Measurements from ENCODE around the gene ATL3.
A peak's percentile ranks its signal among the peaks of the same experiment; 100 is the strongest.
"Not testable (repeated sequence)": the region's sequence is repeated elsewhere in the genome, so short reads cannot be mapped to it uniquely, and the experiment has no call there.

The ATL3 gene

DNA sequence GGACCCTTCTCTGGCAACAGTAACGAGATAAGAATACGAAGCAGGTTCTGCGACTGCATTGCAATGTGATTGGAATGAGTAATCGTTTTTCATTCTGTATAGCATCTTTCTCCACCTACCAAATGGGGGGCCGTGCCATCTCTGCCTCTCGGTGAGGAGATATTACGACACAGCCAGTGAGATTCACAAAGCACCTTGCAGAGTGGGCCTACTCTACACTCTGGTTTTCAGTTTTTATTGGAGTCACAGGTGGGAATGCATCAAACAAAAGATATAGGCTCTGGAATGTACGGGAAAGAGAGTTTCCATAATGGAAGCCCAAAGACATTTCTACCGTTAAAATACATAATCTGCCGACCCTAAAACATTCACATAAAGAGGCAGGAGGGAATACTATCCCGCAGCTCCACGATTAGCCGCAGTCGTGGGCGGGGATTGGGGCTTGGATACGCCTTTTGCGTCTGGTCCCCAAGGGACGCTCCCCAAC, 9.7 kb upstream of the ATL3 start:
- no peak for DNase-seq

DNA sequence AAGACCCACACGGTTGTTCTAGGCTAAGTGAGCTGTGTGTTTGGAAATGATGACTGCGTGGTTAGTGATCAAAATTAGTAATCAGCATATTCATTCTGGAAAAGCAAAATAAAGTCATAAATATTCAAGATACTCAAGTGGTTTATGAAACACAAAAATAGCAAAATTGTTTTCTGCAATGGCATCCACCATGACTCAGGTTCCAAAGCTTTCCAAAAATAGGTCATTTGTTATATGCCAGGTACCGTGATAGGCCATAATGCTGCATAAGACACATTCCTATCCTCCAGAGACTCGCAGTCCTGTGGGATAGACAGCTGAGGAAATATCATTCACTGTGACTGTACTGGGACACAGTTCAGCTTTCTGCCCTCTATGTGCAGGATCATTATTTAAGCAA, 2.4 kb upstream of the ATL3 start:
- DNase-seq = no peak

GRCh38 chr11:63672936-63673539, 1.9 kb upstream of the ATL3 start:
- no peak for DNase-seq

DNA sequence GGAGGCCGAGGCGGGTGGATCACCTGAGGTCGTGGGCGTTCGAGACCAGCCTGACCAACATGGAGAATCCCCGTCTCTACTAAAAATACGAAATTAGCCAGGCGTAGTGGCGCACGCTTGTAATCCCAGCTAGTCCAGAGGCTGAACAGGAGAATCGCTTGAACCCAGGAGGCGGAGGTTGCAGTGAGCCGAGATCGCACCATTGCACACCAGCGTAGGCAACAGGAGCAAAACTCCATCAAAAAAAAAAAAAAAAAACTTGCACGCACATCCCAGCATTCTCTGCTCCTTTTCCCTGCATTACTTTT, 934 bp upstream of the ATL3 start:
- DNase-seq = no peak

- no peak for DNase-seq
Observed at GRCh38 chr11:63670433-63671321, 499 bp downstream of the ATL3 start.

- DNase-seq = no peak
Observed at GRCh38 chr11:63670096-63670432, 1.1 kb downstream of the ATL3 start.

- DNase-seq = no peak
Observed at GRCh38 chr11:63667995-63668795, 3.0 kb downstream of the ATL3 start.

- no peak for DNase-seq
Observed at GRCh38 chr11:63666874-63667273, 4.3 kb downstream of the ATL3 start.

- no peak for DNase-seq
Observed at GRCh38 chr11:63663809-63664208, 7.4 kb downstream of the ATL3 start.

GRCh38 chr11:63660972-63661371, 10.2 kb downstream of the ATL3 start:
- no peak for DNase-seq

DNA sequence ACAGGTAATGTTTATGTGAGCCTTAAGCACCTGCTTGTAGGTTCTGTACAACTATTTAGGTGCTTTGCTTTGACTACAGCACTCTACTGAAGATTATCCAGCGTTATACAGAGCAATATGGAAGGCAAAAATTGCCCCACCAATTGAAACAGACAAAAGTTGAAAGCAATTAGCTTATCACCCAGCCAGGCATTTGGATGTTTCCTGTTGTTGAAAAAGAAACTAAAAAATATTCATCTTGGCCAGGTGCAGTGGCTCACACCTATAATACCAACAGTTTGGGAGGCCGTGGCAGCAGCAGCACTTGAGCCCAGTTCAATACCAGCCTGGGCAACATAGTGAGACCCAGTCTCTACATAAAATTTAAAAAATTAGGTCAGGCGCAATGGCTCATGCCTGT, 18.5 kb downstream of the ATL3 start:
- DNase-seq = no peak

GRCh38 chr11:63643205-63643604, 28.0 kb downstream of the ATL3 start:
- no peak for DNase-seq

- no peak for DNase-seq
Observed at GRCh38 chr11:63641727-63642126, 29.4 kb downstream of the ATL3 start.

DNA sequence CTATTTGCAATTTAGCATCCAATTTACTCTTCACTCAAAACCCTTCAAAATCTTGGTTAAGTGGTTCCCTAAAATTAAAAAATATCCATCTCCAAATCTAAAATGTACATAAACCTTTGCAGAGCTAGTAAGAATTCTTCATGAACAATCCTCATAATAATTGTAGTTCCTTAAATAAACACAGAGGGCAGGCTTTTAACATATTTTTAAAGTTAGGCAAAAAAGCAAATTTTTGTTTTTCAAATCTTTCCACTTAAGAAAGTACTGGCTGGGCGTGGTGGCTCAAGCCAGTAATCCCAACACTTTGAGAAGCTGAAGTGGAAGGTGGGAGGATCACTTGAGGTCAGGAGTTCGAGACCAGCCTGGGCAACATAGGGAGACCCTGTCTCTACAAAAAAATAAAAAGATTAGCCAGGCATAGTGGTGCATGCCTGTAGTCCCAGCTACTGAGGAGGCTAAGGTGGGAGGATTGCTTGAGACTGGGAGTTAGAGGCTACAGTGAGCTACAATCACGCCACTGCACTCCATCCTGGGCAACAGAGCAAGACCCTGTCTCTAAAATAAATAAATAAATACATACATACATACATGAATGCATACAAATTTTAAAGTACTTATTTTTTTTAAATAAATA, 31.9 kb downstream of the ATL3 start:
- no peak for DNase-seq

DNA sequence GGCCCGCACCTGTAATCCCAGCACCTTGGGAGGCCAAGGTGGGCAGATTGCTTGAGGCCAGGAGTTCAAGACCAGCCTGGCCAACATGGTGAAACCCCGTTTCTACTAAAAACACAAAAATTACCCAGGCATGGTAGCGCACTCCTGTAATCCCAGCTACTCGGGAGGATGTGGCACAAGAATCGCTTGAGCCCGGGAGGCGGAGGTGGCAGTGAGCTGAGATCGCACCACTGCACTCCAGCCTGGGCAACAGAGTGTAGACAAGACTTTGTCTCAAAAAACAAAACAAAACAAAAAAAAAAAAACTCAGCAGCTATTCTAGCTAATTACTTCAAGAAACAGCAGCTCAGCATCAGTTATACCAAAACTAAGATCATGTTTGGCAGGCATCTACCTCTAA, 32.7 kb downstream of the ATL3 start:
- DNase-seq = not testable (repeated sequence)

GRCh38 chr11:63635762-63636465, 35.3 kb downstream of the ATL3 start:
- peak; percentile 62 for DNase-seq

DNA sequence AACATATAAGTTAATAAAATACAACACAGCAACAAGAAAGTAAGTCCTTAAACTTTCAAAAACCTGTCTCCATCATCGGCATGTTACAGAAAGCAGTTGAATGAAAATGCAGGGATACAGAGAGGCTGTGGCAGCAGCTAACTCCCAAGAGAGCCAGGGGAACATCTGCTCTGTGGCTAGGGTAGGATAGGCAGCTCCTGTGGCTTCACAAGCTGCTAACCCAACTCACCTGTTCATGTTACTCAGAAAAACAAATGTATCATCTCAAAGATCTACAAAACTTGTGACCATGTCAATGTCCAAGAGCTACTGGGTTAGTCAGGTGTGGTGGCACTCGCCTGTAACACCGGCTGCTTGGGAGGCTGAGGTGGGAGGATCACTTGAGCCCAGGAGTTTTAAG, 41.8 kb downstream of the ATL3 start:
- no peak for DNase-seq

- DNase-seq = no peak
Observed at GRCh38 chr11:63623513-63624140, 47.5 kb downstream of the ATL3 start.

DNA sequence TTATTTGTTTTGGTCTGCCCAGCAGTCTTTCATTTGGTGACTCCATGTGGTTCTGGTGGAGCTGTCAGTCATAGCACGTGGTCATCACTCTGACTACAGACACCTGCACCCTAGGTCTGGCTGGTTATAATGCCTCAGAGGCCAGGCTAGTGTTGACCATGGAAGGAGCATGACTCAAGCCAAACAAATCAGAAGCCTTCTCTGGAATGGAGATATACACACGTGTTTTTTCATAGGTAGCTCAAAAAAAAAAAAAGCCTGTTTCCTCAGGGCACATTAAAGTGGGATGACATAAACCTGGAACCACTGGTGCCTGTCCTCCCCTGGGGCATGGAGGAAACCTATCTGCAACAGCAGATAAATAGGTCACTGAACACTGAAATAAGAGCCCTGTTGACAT, 48.9 kb downstream of the ATL3 start:
- DNase-seq = no peak

DNA sequence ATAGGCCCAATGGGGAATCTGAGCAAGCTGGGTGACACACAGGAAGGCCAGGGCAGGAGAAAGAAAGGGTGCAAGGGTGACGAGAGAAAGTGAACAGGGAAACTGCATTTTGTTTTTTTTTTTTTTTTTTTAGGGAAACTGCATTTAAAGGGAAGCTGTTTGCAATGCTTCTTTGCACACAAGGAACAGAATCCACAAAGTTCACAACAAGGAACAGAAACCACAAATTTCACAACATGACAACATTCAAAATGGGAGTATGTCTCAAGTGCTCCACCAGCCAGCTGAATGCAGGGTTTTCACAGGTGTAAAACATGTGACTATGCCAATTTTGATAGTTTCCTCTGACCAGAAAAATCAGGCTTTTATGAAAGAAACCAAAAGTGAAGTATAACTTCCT, 50.1 kb downstream of the ATL3 start:
- DNase-seq = no peak

- no peak for DNase-seq
Observed at GRCh38 chr11:63619967-63620366, 51.2 kb downstream of the ATL3 start.

GRCh38 chr11:63617686-63618085, 53.5 kb downstream of the ATL3 start:
- not testable (repeated sequence) for DNase-seq
